NCI-H187 treated with DMSO at 0.1 percent for 48 hours (cell line): ENCODE data around the gene CCDC85B.
"Not testable (repeated sequence)": the region's sequence is repeated elsewhere in the genome, so short reads cannot be mapped to it uniquely, and the experiment has no call there.

Source experiments
- DNase-seq: peaks from one replicate; lab custom pipeline; 2025; lab: John Stamatoyannopoulos, UW

CCDC85B gene

GRCh38 chr11:65887723-65888162 is 2.7 kb upstream of the CCDC85B start:
- DNase-seq, result no peak

GRCh38 chr11:65888163-65888814 is 2.2 kb upstream of the CCDC85B start, which contains the start of gene FIBP:
TSS of gene FIBP (minus strand) at chr11:65888471. CDS start at chr11:65888418, 53 bp downstream.
- peak; percentile 62 for DNase-seq

GRCh38 chr11:65891219-65892136 is 1.0 kb downstream of the CCDC85B start:
- no peak for DNase-seq

- not testable (repeated sequence) for DNase-seq
Observed at GRCh38 chr11:65892137-65892540, 1.7 kb downstream of the CCDC85B start.

- no peak for DNase-seq
Observed at GRCh38 chr11:65892661-65893317, 2.3 kb downstream of the CCDC85B start.

GRCh38 chr11:65894034-65894591 is 3.6 kb downstream of the CCDC85B start:
- no peak for DNase-seq

GRCh38 chr11:65895482-65895981 is 5.1 kb downstream of the CCDC85B start:
- no peak for DNase-seq

- no peak for DNase-seq
Observed at GRCh38 chr11:65896034-65896999, 5.8 kb downstream of the CCDC85B start.

GRCh38 chr11:65897020-65897471 is 6.6 kb downstream of the CCDC85B start:
- DNase-seq, result no peak

- DNase-seq, result no peak
Observed at GRCh38 chr11:65898656-65899355, 8.3 kb downstream of the CCDC85B start.

GRCh38 chr11:65899356-65900124 is 9.1 kb downstream of the CCDC85B start:
- no peak for DNase-seq

- DNase-seq, result no peak
Observed at GRCh38 chr11:65900125-65900898, 9.8 kb downstream of the CCDC85B start, which contains the start of gene FOSL1. TSS of gene FOSL1 (minus strand) at chr11:65900388. CDS start at chr11:65900339, 49 bp downstream.

- no peak for DNase-seq
Observed at GRCh38 chr11:65900899-65901180, 10.4 kb downstream of the CCDC85B start.

GRCh38 chr11:65903068-65903481 is 12.6 kb downstream of the CCDC85B start:
- no peak for DNase-seq

- no peak for DNase-seq
Observed at GRCh38 chr11:65903715-65904114, 13.2 kb downstream of the CCDC85B start.

GRCh38 chr11:65906602-65907001 is 16.1 kb downstream of the CCDC85B start:
- DNase-seq, result no peak

- DNase-seq, result no peak
Observed at GRCh38 chr11:65907878-65908277, 17.4 kb downstream of the CCDC85B start.
